ENCODE measurements around the gene ASB18.
"Not testable (repeated sequence)": the region's sequence is repeated elsewhere in the genome, so short reads cannot be mapped to it uniquely, and the experiment has no call there.

ASB18 gene

GRCh38 chr2:236286873-236287545 is 22.8 kb upstream of the ASB18 start:
- no peak for DNase-seq (ENCODE audit: low read depth, low spot score)

- DNase-seq (ENCODE audit: low read depth, low spot score): no peak
Observed at GRCh38 chr2:236284208-236284607, 20.0 kb upstream of the ASB18 start.

- DNase-seq (ENCODE audit: low read depth, low spot score): no peak
Observed at GRCh38 chr2:236282406-236282805, 18.2 kb upstream of the ASB18 start.

DNA sequence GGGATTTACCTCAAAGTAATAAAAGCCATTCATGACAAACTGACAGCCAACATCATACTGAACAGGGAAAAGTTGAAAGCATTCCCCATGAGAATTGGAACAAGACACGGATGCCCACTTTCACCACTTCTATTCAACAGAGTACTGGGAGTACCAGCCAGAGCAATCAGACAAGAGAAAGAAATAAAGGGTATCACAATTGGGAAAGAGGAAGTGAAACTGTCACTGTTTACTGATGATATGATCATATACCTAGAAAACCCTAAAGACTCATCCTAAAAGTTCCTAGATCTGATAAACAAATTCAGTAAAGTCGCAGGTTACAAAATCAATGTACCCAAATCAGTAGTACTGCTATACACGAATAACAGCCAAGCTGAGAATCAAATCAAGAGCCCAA is 17.2 kb upstream of the ASB18 start:
- no peak for DNase-seq (ENCODE audit: low read depth, low spot score)

DNA sequence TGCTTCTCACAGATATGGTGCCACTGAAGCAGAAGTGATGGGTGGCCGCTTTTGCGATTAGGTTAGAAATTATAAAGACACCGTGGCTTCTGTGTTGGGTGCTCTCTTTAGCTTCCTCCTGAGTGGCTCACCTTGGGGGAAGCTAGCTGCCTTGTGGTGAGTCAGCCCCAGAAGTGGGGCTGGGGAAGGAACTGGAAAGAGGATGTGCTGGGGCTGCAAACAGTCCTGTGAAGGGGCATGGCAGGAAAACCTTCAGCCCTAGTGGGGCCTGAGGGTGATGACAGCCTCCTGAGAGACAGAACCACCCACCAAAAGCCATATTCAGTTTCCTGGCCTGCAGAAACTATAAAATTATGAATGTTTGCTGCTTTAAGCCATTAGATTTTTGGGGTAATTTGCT is 8.9 kb upstream of the ASB18 start:
- no peak for DNase-seq (ENCODE audit: low read depth, low spot score)

- DNase-seq (ENCODE audit: low read depth, low spot score): no peak
Observed at GRCh38 chr2:236271851-236272250, 7.6 kb upstream of the ASB18 start.

DNA sequence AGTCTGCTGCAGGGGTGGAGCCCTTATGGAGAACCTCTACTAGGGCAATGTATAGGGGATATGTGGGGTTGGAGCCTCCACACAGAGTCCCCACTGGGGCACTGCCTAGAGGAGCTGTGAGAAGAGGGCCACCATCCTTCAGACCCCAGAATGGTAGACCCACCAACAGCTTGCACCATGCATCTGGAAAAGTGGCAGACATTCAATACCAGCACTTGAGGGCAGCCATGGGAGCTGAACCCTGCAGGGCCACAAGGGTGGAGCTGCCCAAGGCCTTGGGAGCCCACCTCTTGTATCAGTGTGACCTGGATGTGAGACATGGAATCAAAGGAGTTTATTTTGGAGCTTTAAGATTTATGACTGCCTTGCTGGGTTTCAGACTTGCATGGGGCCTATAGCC is 5.7 kb upstream of the ASB18 start:
- DNase-seq (ENCODE audit: low read depth, low spot score): not testable (repeated sequence)

DNA sequence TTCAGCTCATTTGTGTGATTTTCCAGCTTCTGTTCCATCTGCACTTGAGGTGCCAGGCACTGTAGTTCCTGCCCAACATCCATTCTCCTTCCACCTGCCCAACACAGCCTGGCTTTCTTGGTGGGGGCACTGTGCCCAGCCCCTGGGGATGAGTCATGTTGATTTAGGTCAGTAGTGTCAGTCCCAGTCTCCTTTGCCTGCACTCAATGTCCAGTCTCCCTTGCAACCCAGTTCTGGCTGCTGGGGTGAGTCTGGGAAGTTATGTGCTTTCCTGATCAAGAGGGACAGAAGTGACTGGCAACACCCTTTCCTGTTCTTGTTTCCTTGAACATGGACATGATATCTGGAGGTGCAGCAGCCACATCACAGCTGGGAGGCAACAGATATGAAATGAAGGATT is 1.5 kb upstream of the ASB18 start:
- no peak for DNase-seq (ENCODE audit: low read depth, low spot score)

DNA sequence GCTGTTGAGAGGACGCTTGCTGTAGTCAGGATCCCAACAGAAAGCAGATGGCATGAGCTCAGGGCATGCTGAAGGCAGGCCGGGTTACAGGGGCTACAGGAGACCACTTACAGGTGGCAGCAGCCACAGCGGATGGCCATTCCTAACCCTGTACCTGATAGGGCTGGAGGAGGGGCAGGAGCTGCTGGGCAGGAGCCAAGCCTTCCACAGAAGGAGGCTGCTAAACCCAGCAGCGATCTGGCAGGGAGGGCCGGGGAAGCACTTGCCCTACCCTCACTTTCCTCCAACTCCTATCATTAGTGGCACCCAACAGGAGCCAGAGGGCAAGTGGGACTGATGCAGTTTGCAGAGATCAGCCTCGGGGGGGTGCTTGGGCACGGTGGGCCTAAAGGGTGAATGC is 2.0 kb downstream of the ASB18 start:
- no peak for DNase-seq (ENCODE audit: low read depth, low spot score)

- DNase-seq (ENCODE audit: low read depth, low spot score): no peak
Observed at GRCh38 chr2:236261452-236261851, 2.8 kb downstream of the ASB18 start.

GRCh38 chr2:236259371-236259770 is 4.8 kb downstream of the ASB18 start:
- DNase-seq (ENCODE audit: low read depth, low spot score): no peak

GRCh38 chr2:236257575-236257974 is 6.6 kb downstream of the ASB18 start:
- DNase-seq (ENCODE audit: low read depth, low spot score): no peak

- DNase-seq (ENCODE audit: low read depth, low spot score): no peak
Observed at GRCh38 chr2:236257136-236257535, 7.1 kb downstream of the ASB18 start.

DNA sequence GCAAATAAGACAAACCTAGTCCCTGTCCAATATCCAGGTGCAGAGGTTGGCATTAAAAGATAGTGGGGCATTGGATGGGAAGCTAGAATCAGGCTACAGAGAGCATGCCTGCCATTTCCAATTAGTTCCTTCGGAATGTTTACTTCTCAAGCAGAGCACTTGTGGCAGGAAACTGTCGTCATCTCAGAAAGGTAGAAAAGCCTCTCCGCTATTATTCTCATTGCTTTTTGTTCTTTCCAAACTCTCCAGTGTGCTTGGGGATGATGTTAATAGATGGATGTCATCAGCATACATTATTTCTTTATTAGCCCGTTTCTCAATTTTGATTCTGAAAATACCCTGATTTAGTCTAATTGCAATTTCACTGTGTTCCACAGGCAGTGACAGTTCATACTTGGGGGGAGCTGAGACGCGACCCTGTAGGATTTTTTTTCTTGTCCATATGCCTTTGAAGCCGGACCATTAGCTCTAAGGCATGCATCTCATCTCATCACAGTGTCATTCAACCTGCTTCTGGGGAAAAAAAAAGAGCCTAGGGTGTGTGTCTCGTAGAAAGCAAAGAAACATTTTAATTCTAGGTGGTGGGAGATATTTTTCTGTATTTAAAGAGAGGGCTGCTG is 7.7 kb downstream of the ASB18 start:
- DNase-seq (ENCODE audit: low read depth, low spot score): no peak

DNA sequence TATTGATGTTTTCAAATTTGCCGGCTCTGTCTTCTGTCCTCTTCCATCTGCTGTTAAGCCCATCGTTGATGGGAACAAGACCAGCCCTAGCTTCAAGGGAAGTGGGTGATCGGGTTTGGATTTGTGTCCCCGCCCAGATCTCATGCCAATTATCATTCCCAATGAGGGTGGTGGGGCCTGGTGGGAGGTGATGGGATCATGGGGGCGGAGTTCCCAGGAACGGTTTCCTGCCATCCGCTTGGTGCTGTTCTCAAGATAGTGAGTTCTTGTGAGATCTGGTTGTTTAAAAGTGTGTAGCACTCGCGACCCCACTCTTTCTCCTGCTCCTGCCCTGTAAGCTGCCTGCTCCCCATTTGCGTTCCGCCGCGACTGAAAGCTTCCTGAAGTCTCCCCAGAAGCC is 9.5 kb downstream of the ASB18 start:
- DNase-seq (ENCODE audit: low read depth, low spot score): no peak

- no peak for DNase-seq (ENCODE audit: low read depth, low spot score)
Observed at GRCh38 chr2:236254001-236254400, 10.2 kb downstream of the ASB18 start.

DNA sequence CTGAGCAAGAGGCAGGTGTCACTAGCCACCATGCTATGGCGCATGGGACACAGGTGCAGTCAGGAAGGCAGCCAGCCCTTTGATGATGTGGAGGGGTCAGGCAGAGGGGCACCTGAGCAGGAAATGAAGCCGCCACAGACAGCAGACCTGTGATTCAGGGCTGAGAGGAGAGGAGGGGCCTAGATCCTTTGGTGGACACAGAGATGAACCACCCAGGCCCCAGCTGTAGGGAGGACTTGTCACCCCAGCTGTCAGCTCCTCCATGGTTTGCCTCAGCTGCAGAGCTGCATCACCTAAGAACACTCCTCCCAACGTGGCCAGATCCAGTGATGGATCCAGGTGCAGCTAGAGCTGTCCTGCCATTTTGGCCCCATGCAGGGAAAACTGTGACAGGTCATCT is 11.6 kb downstream of the ASB18 start:
- no peak for DNase-seq (ENCODE audit: low read depth, low spot score)

GRCh38 chr2:236250909-236251579 is 13.2 kb downstream of the ASB18 start:
- DNase-seq (ENCODE audit: low read depth, low spot score): no peak

- DNase-seq (ENCODE audit: low read depth, low spot score): no peak
Observed at GRCh38 chr2:236250286-236250685, 13.9 kb downstream of the ASB18 start.

GRCh38 chr2:236249066-236249465 is 15.1 kb downstream of the ASB18 start:
- no peak for DNase-seq (ENCODE audit: low read depth, low spot score)

- no peak for DNase-seq (ENCODE audit: low read depth, low spot score)
Observed at GRCh38 chr2:236246711-236247246, 17.4 kb downstream of the ASB18 start.

- DNase-seq (ENCODE audit: low read depth, low spot score): no peak
Observed at GRCh38 chr2:236244256-236244655, 19.9 kb downstream of the ASB18 start.

DNA sequence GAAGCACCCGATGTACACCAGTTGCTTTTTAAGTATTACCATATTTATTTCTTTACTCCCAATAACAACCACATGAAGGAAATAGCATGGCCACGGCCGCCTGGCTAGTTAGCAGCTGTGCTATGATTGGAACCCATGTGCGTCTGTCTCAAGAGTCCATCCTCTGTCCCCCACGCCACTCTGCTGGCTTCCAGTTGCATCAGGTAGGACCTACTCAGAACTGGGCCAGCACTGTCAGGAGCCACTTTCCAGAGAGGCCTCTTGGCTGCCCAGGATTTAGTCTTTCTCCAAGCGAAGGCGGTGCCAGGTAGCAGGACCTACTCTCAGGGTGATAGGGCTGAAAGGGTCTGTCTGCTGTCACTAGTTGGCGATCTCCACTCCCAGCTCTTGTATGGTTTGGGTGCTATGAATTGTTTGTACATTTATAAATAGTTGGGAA is 22.1 kb downstream of the ASB18 start:
- DNase-seq (ENCODE audit: low read depth, low spot score): no peak
